ENCODE data around the gene IRAK1. TPM values are rescaled to one million over a fixed set of nuclear protein-coding genes. Genes with fewer than 3 reads are reported as not detected.

Gene IRAK1
- total RNA-seq, 1 experiment from 2014 or later = 92.3 TPM

DNA sequence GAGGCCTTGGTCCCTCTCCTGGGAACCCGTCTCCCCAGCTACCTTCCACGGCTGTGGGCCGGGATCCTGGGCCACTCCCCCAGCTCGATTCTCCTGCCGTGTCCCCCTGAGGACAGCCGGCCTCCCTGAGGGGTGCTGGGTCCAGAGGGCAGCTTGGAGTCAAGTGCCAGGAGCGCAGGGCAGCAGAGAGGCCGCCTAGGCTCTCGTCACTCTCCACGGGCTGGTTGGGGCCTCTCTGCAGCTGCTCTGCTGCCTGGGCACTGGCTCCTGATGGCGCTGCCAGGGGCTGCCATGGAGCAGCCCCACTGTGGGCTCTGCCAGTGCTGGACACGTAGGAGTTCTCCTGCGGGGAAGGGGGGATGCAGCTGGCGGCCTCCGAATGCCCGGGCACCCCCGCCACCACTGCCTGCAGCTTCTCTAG, 6.7 kb downstream of the IRAK1 start:
- no peaks in the 10 kb centered on the region for H3K27me3 ChIP-seq (ENCODE audit: insufficient read depth, low read length)
- ChIA-PET RAD21 (ENCODE audit: low non-redundant PET in 1 of 2, low total read pairs in 2 of 2, uncharacterized antibody in 2 of 2, unreplicated experiment in 2 of 2) (no interaction called here), POLR2A (no interaction called here), CTCF (interaction anchor here (1.0 to 2.1 kb wide), 2 partner anchors 9 to 11 kb away, joined by 3 to 8 read pairs; no protein-coding TSS in a partner anchor)
- TF ChIP-seq RAD21 (IDR thresholded peaks at IDR 0.05; ENCODE audit: low read depth) (no peak), JUND (IDR thresholded peaks at IDR 0.05) (no peak), ZNF274 (IDR thresholded peaks at IDR 0.05; ENCODE audit: low read depth, low read length) (no peak), EZH2 (IDR thresholded peaks at IDR 0.05) (no peak), POLR2AphosphoS5 (IDR thresholded peaks at IDR 0.05; ENCODE audit: low read depth, low read length) (no peak), SRF (IDR thresholded peaks at IDR 0.05; ENCODE audit: low read depth) (no peak), ZFX (IDR thresholded peaks at IDR 0.05) (no peak), EZH2phosphoT487 (IDR thresholded peaks at IDR 0.05; ENCODE audit: borderline replicate concordance) (no peak), FOSL1 (IDR thresholded peaks at IDR 0.05; ENCODE audit: low read depth) (no peak), POLR2A (IDR thresholded peaks at IDR 0.05; ENCODE audit: borderline replicate concordance, extremely low read depth, insufficient read depth, insufficient read length) (no peak)
- TF ChIP-seq, protein P1, sequence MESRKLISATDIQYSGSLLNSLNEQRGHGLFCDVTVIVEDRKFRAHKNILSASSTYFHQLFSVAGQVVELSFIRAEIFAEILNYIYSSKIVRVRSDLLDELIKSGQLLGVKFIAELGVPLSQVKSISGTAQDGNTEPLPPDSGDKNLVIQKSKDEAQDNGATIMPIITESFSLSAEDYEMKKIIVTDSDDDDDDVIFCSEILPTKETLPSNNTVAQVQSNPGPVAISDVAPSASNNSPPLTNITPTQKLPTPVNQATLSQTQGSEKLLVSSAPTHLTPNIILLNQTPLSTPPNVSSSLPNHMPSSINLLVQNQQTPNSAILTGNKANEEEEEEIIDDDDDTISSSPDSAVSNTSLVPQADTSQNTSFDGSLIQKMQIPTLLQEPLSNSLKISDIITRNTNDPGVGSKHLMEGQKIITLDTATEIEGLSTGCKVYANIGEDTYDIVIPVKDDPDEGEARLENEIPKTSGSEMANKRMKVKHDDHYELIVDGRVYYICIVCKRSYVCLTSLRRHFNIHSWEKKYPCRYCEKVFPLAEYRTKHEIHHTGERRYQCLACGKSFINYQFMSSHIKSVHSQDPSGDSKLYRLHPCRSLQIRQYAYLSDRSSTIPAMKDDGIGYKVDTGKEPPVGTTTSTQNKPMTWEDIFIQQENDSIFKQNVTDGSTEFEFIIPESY (IDR thresholded peaks at IDR 0.05; ENCODE audit: extremely low read depth, insufficient replicate concordance, low read length) = no peak
- TF ChIP-seq, protein P2, sequence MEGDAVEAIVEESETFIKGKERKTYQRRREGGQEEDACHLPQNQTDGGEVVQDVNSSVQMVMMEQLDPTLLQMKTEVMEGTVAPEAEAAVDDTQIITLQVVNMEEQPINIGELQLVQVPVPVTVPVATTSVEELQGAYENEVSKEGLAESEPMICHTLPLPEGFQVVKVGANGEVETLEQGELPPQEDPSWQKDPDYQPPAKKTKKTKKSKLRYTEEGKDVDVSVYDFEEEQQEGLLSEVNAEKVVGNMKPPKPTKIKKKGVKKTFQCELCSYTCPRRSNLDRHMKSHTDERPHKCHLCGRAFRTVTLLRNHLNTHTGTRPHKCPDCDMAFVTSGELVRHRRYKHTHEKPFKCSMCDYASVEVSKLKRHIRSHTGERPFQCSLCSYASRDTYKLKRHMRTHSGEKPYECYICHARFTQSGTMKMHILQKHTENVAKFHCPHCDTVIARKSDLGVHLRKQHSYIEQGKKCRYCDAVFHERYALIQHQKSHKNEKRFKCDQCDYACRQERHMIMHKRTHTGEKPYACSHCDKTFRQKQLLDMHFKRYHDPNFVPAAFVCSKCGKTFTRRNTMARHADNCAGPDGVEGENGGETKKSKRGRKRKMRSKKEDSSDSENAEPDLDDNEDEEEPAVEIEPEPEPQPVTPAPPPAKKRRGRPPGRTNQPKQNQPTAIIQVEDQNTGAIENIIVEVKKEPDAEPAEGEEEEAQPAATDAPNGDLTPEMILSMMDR (IDR thresholded peaks at IDR 0.05 in 2 of 3, conservative IDR thresholded peaks at IDR 0.05 in 1 of 3; ENCODE audit: borderline replicate concordance in 1 of 3, insufficient read depth in 1 of 3, low read depth in 2 of 3, low read length in 2 of 3) = no peak
- TF ChIP-seq, protein P3, sequence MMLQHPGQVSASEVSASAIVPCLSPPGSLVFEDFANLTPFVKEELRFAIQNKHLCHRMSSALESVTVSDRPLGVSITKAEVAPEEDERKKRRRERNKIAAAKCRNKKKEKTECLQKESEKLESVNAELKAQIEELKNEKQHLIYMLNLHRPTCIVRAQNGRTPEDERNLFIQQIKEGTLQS (IDR thresholded peaks at IDR 0.05) = no peak
- no TSS peak for BruUV-seq (replicated peaks)
- no peaks in the 10 kb centered on the region for H4K20me1 ChIP-seq (ENCODE audit: insufficient read depth)
- ATAC-seq (no peak), DNase-seq (ENCODE audit: low read depth, low spot score) (no peak)
- H3K9me2 ChIP-seq (ENCODE audit: insufficient read depth) = no peaks in the 10 kb centered on the region
- no peak overlapping the region for H3K4me2 ChIP-seq (ENCODE audit: low read length)
- H3K27ac ChIP-seq (ENCODE audit: low read depth, low read length) = no peak overlapping the region
- peaks cover 2 to 5% of the 10 kb centered on the region in 2 experiments; a peak in 1 of 4 replicates for H3K36me3 ChIP-seq (ENCODE audit: control insufficient read depth in 1 of 2, insufficient read depth in 2 of 2, low read length in 2 of 2)
- H3K9ac ChIP-seq (ENCODE audit: low read length) = no peak overlapping the region
- H2AFZ ChIP-seq (ENCODE audit: low read depth, low read length, poor library complexity, severe bottlenecking) = no peak overlapping the region
- intact Hi-C loops (cut with micrococcal nuclease) = loop anchor here (1.0 kb wide), 1 partner anchor 38 kb away; no protein-coding TSS in a partner anchor
- no peak overlapping the region for H3K4me3 ChIP-seq (replicated peaks in 1 of 2; ENCODE audit: low read depth in 1 of 2, low read length in 2 of 2)
- H3K9me3 ChIP-seq (ENCODE audit: control insufficient read depth in 1 of 2, insufficient read depth in 1 of 2, low read depth in 1 of 2, low read length in 2 of 2) = no peaks in the 10 kb centered on the region
- peaks cover 20% of the 10 kb centered on the region for H3K79me2 ChIP-seq (ENCODE audit: insufficient read depth, low read length)
- peaks cover 0 to 16% of the 10 kb centered on the region in 2 experiments; a peak in 2 of 4 replicates for H3K4me1 ChIP-seq (ENCODE audit: control insufficient read depth in 1 of 2, insufficient read depth in 2 of 2, low read length in 2 of 2)
